PFSK-1 (cell line): ENCODE measurements around the gene BAZ2B.

Source experiments
- POLR2AphosphoS5 ChIP-seq: IDR thresholded peaks from 2 replicates; pipeline ENCODE4 v1.6.1; 2012; ENCODE audit warnings: low read depth, mild to moderate bottlenecking, control low read depth, low read length, moderate library complexity
- REST ChIP-seq, 2 experiments: IDR thresholded peaks; 2 replicates each; pipeline versions ENCODE4 v1.6.1 to v1.8.0; 2011 to 2012; ENCODE audit warnings: low read depth in 2 of 2, low read length in 2 of 2, control low read depth in 1 of 2, inconsistent platforms in 1 of 2, mild to moderate bottlenecking in 1 of 2, moderate library complexity in 1 of 2; ENCODE audit not compliant: insufficient read depth in 1 of 2
- SIN3A ChIP-seq: IDR thresholded peaks from 2 replicates; pipeline ENCODE4 v1.6.1; 2012; ENCODE audit warnings: mild to moderate bottlenecking, low read length, moderate library complexity, borderline replicate concordance; ENCODE audit not compliant: insufficient read depth
- TAF1 ChIP-seq: IDR thresholded peaks from 2 replicates; pipeline ENCODE4 v1.6.1; 2012; ENCODE audit warnings: low read length, control low read depth, borderline replicate concordance; ENCODE audit not compliant: insufficient read depth

GRCh38 chr2:159595410-159596046 is 20.8 kb downstream of the BAZ2B start:
- TF ChIP-seq REST (IDR thresholded peaks at IDR 0.05; ENCODE audit: insufficient read depth in 1 of 2, low read depth in 2 of 2, low read length in 2 of 2) (no peak), POLR2AphosphoS5 (no peak), SIN3A (no peak), TAF1 (no peak)
